KMS-11 (cell line): ENCODE data around the gene PITRM1.

ENCODE experiments used
- H2AFZ ChIP-seq: fragments of 200-600 bp; sonication (generic); 2 replicates; pipeline ENCODE4 v1.6.1; 2016; ENCODE audit warnings: antibody characterized with exemption, mixed run types, low read depth
- H3K27ac ChIP-seq: fragments of 200-600 bp; sonication (generic); 2 replicates; pipeline ENCODE4 v1.6.1; 2016; ENCODE audit warnings: mild to moderate bottlenecking, mixed run types
- H3K27me3 ChIP-seq: fragments of 200-600 bp; sonication (generic); 2 replicates; pipeline ENCODE4 v1.6.1; 2017; ENCODE audit warnings: mild to moderate bottlenecking, low read depth, mixed run types, moderate library complexity; ENCODE audit not compliant: insufficient read depth
- H3K36me3 ChIP-seq: fragments of 200-600 bp; sonication (generic); 2 replicates; pipeline ENCODE4 v1.6.1; 2017; ENCODE audit warnings: mild to moderate bottlenecking, mixed run types; ENCODE audit not compliant: insufficient read depth
- H3K4me1 ChIP-seq: fragments of 200-600 bp; sonication (generic); 2 replicates; pipeline ENCODE4 v1.6.1; 2016; ENCODE audit warnings: mild to moderate bottlenecking, low read depth, mixed run types; ENCODE audit not compliant: poor library complexity, severe bottlenecking
- H3K4me2 ChIP-seq: fragments of 200-600 bp; sonication (generic); 2 replicates; pipeline ENCODE4 v1.7.0; 2016; ENCODE audit warnings: mild to moderate bottlenecking, mixed run types
- H3K4me3 ChIP-seq: fragments of 200-600 bp; sonication (generic); IDR thresholded peaks from 2 replicates; pipeline ENCODE4 v1.6.1; 2017; ENCODE audit warnings: low read depth, low read length, mixed read lengths; ENCODE audit not compliant: insufficient read depth
- H3K79me2 ChIP-seq: fragments of 200-600 bp; sonication (generic); 2 replicates; pipeline ENCODE4 v1.6.1; 2016; ENCODE audit warnings: low read depth, mixed run types; ENCODE audit not compliant: insufficient read depth
- H3K9ac ChIP-seq: fragments of 200-600 bp; sonication (generic); 2 replicates; pipeline ENCODE4 v1.6.1; 2016; ENCODE audit warnings: mild to moderate bottlenecking, mixed run types
- H4K20me1 ChIP-seq: fragments of 200-600 bp; sonication (generic); 2 replicates; pipeline ENCODE4 v1.6.1; 2016; ENCODE audit warnings: mild to moderate bottlenecking, mixed run types; ENCODE audit not compliant: insufficient read depth
- TF ChIP-seq, protein P1 (sequence below): fragments of 200-600 bp; sonication (generic); conservative IDR thresholded peaks from 2 replicates; pipeline ENCODE4 v1.6.1; 2017; ENCODE audit warnings: low read depth, mild to moderate bottlenecking, antibody characterized with exemption, low read length, moderate library complexity, mixed read lengths

The PITRM1 gene

DNA sequence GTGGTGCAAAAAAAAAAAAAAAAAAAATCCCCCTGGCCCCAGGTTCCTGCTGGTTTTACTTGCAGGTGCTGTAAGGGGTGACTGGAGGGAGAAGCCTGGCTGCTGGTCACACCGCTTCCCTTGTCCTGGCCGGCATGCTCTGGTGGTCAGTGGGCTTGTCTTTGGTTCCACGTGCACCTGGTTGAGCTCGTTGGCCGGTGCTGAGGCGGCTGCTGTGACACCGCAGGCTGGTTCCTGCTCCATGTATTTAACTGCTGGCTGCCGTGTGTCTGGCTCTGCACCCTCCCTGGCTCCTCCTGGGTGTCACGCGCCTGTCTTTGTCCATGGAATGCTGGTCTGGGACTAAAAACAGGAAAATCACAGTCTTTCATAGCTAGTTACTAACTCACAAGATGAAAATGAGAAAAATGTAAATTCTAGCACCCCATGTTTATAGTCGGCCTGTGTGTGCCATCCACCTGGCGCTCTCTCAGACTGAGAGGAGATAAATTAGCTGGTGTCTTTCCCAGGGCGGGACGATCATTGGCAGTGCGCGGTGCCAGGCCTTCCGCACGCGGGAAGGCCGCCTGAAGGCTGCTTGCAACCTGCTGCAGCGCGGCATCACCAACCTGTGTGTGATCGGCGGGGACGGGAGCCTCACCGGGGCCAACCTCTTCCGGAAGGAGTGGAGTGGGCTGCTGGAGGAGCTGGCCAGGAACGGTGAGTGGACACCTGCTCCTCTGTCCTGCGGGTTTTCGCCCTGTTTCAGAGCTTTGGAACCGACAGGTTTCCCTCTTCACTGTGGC, 71.5 kb downstream of the PITRM1 start:
- Histone ChIP-seq H3K79me2 (peaks cover 41% of the 10 kb centered on the region), H2AFZ (no peak overlapping the region), H3K36me3 (peaks cover 15% of the 10 kb centered on the region; the same call in 1 of the 2 replicates), H4K20me1 (no peaks in the 10 kb centered on the region), H3K4me3 (no peak overlapping the region), H3K4me2 (no peak overlapping the region), H3K9ac (no peak overlapping the region), H3K27ac (no peak overlapping the region), H3K4me1 (no peaks in the 10 kb centered on the region), H3K27me3 (no peaks in the 10 kb centered on the region)
- TF ChIP-seq, protein P1, sequence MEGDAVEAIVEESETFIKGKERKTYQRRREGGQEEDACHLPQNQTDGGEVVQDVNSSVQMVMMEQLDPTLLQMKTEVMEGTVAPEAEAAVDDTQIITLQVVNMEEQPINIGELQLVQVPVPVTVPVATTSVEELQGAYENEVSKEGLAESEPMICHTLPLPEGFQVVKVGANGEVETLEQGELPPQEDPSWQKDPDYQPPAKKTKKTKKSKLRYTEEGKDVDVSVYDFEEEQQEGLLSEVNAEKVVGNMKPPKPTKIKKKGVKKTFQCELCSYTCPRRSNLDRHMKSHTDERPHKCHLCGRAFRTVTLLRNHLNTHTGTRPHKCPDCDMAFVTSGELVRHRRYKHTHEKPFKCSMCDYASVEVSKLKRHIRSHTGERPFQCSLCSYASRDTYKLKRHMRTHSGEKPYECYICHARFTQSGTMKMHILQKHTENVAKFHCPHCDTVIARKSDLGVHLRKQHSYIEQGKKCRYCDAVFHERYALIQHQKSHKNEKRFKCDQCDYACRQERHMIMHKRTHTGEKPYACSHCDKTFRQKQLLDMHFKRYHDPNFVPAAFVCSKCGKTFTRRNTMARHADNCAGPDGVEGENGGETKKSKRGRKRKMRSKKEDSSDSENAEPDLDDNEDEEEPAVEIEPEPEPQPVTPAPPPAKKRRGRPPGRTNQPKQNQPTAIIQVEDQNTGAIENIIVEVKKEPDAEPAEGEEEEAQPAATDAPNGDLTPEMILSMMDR, result no peak

DNA sequence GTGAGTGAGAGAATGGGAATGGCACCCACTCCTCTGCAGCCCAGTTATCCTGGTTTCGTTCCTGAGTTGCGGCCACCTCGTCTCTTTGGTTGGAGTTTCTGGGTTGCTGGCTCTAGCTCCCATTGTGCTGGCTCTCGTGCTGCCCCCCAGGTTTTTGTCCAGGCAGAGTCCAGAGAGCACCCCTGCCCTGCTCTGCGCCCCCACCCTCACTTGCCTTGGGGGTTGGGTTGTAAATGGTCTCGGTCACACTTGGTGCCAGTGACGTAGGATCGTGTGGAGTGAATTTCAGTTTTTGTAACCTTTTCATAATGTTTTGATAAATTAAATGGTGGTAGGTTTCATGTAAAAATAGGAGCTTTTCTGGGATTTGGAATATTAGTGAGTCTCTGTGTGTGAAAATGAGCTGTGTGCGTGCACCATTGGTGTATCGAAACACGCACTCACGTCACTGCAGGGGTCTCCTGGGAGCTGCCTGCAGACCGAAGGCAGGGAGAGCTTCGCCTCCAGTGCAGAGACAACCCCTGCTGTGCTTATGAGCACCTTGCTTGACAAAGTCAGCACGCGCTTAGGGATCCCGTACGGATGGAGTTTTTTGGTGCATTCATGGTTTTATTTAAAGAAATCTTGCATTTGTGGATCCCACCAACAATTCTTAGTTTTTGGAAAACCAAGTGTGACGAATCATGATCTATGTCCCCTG, 72.3 kb downstream of the PITRM1 start:
- H4K20me1 ChIP-seq, result no peaks in the 10 kb centered on the region
- H3K4me3 ChIP-seq, result no peak overlapping the region
- H2AFZ ChIP-seq, result no peak overlapping the region
- H3K4me1 ChIP-seq, result no peaks in the 10 kb centered on the region
- H3K27me3 ChIP-seq, result no peaks in the 10 kb centered on the region
- H3K36me3 ChIP-seq, result peaks cover 15% of the 10 kb centered on the region; the same call in 1 of the 2 replicates
- no peak overlapping the region for H3K9ac ChIP-seq
- no peak overlapping the region for H3K4me2 ChIP-seq
- H3K79me2 ChIP-seq, result peaks cover 49% of the 10 kb centered on the region
- TF ChIP-seq, protein P1, result no peak
- no peak overlapping the region for H3K27ac ChIP-seq

DNA sequence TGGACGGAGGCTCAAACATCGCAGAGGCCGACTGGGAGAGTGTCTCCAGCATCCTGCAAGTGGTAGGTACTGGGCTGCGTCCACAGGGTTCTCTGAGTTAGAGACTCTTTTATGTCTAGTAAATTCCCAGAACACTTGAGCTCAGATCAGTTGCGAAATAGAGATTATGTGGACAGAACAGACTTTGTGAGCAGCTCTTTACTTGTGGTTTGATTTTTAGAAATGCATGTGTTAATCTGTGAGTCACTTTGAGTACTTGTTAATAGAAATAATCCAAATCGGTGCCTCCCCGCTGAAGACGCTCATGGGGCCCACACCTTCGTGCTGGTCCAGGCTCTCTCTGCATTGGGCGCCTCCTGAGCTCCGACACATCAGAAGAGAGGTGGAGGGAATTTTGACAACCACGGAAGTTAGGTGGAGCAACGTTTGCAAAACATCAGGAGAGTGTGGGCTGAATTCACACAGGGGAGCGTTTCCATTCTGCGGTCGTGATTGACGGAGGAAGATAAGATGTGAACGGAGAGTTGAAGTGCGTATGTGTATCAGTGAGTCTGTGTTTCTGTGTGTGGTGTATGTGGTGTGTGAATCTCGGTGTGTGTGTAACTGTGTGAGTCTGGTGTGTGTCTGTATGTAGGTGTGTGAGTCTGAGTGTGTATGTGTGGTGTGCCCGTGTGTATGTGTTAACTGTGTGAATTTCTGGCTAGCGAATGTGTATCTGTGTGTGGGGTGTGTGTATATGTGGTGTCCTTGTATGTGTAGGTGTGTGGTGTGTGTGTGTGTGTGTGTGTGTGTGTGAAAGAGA, 73.1 kb downstream of the PITRM1 start:
- Histone ChIP-seq H3K4me3 (no peak overlapping the region), H3K4me2 (no peak overlapping the region), H3K4me1 (no peaks in the 10 kb centered on the region), H3K27me3 (no peaks in the 10 kb centered on the region), H3K27ac (no peak overlapping the region), H3K36me3 (peaks cover 21% of the 10 kb centered on the region; the same call in 1 of the 2 replicates), H4K20me1 (no peaks in the 10 kb centered on the region; the same call in 1 of the 2 replicates), H2AFZ (no peak overlapping the region), H3K9ac (no peak overlapping the region), H3K79me2 (peaks cover 57% of the 10 kb centered on the region)
- TF ChIP-seq, protein P1, result no peak

DNA sequence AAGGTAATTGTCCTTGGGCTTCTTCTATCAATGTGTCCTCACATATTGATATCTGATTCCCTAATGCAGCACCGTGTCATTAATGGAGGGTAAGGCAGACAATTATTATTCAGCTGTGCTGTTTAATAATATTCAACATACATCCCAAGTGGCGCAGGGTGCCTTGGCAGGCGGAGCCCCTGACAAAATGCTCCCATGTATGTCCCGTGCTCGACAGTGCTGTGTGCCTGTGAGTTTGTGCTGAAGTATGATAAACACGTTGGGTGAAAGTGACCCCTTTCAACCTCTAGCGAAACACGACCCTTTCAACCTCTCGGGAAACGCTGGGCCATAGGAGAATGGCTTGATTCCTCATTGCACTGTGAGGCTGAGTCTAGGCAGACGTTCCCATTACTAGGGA, 73.9 kb downstream of the PITRM1 start:
- H3K4me2 ChIP-seq, result no peak overlapping the region
- H2AFZ ChIP-seq, result no peak overlapping the region
- TF ChIP-seq, protein P1, result no peak
- H3K27me3 ChIP-seq, result no peaks in the 10 kb centered on the region
- H3K9ac ChIP-seq, result no peak overlapping the region
- H3K4me3 ChIP-seq, result no peak overlapping the region
- H3K4me1 ChIP-seq, result no peaks in the 10 kb centered on the region
- peaks cover 65% of the 10 kb centered on the region for H3K79me2 ChIP-seq
- H3K36me3 ChIP-seq, result peaks cover 21% of the 10 kb centered on the region; the same call in 1 of the 2 replicates
- no peak overlapping the region for H3K27ac ChIP-seq
- no peaks in the 10 kb centered on the region; the same call in 1 of the 2 replicates for H4K20me1 ChIP-seq
